Suprapubic skin (tissue), 4 donors: ENCODE results near the gene PCDH1. TPM values are rescaled to one million over a fixed set of nuclear protein-coding genes. Genes with fewer than 3 reads are reported as not detected.
A peak's percentile ranks its signal among the peaks of the same experiment; 100 is the strongest.

Experiments
- DNase-seq, 2 donors: peaks; one replicate each; pipeline ENCODE4 v3.0.0-alpha.2; 2019; ENCODE audit warnings: low spot score in 2 of 2
- H3K27ac ChIP-seq: fragments of 200-600 bp; sonication (generic); one replicate; pipeline ENCODE4 v1.5.1; 2019
- H3K27me3 ChIP-seq: fragments of 200-600 bp; sonication (generic); one replicate; pipeline ENCODE4 v1.5.1; 2019
- H3K36me3 ChIP-seq: fragments of 200-600 bp; sonication (generic); one replicate; pipeline ENCODE4 v1.5.1; 2019
- H3K4me1 ChIP-seq: fragments of 200-600 bp; sonication (generic); one replicate; pipeline ENCODE4 v1.5.1; 2019
- H3K4me3 ChIP-seq: fragments of 200-600 bp; sonication (generic); one replicate; pipeline ENCODE4 v1.5.1; 2019; ENCODE audit warnings: mild to moderate bottlenecking
- H3K9me3 ChIP-seq: fragments of 200-600 bp; sonication (generic); one replicate; pipeline ENCODE4 v1.5.1; 2019
- EP300 ChIP-seq: sonication (generic); formaldehyde crosslinking; IDR thresholded peaks from one replicate; pipeline ENCODE4 v1.6.1; 2017; ENCODE audit warnings: antibody characterized with exemption
- POLR2A ChIP-seq, 2 donors: fragments of 450-650 bp; IDR thresholded peaks; one replicate each; pipeline ENCODE4 v1.6.1; 2017; ENCODE audit warnings: antibody characterized with exemption in 2 of 2, mild to moderate bottlenecking in 2 of 2, moderate library complexity in 2 of 2
- POLR2AphosphoS5 ChIP-seq, 3 donors: sonication (generic); formaldehyde crosslinking; IDR thresholded peaks; one replicate each; pipeline ENCODE4 v1.6.1; 2017; ENCODE audit warnings: antibody characterized with exemption in 3 of 3
- WGBS: methylation state at CpG from one replicate; pipeline ENCODE4 v1.1.5; 2018; 5-methylcytosine and 5-hydroxymethylcytosine counted together
- total RNA-seq, 4 donors: library from RNA; depleted of rRNA; stranded (reverse); fragments of >200 nt; gene quantifications; one replicate each; pipeline ENCODE4 v1.1.0, GENCODE V29; 2016
- TF ChIP-seq, protein P1 (sequence below), 2 donors: fragments of 200-600 bp in 1 of 2; fragments of 450-650 bp in 1 of 2; sonication (generic) in 1 of 2; IDR thresholded peaks; one replicate each; pipeline ENCODE4 v1.5.1; 2016 to 2019; ENCODE audit warnings: antibody characterized with exemption in 2 of 2, mild to moderate bottlenecking in 1 of 2, moderate library complexity in 1 of 2

The PCDH1 gene
- total RNA-seq, 4 donors from 2014 or later, result 76.2 to 122 (median 89.5) TPM

DNA sequence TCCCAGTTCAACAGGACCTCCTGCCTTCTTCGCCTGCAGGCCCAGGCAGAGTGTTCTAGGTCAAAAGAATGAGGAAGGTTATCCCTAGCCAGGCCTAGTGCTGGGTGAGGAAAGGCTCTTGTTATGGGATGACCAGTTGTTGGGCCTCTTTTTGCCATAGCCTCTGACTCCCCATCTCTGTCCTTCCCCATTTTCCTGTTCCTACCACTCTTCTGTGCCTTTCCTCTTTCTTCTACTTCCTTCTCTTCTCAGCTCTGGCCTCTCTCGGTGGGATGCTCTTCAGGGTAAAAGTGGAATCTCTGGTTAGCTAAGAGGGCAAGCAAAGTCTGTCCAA is 1.2 kb upstream of the PCDH1 start:
- Histone ChIP-seq H3K27me3 (peaks cover 78% of the 10 kb centered on the region), H3K4me3 (no peak overlapping the region), H3K27ac (no peak overlapping the region)

DNA sequence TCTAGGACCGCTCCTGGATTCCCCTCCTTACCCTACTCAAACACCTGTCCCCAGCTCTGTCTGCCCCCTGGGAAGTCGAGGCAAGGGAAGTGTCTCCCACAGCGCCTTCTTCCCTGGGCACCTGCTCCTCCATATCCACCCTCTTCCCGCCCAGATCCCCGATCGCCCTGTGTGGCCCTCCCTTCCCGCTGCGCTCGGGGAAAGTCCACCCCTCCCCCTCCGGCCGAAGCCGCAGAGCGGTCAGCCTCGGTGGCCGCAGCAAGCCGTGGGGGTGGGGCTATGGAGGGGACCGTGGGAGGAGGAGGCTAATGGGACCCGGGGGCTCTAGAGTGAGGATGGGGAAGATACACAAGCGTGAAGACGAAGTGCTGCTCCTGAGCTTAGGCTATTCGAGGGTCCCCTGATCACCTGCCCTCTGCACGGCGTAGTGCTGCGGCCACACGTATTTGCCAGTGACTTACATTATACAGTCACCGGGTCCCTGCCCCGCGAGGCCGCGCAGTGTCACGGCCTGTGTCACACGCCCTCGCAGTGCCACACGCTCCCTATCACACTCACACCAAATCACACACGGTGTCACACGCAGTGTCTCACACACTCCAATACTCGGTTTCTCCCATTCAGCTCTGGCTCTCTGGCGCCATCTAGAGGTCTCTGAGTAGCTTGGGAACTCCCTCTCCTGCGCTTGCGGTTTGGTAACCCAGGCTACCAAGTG is 658 bp upstream of the PCDH1 start:
- Histone ChIP-seq H3K27me3 (peaks cover 78% of the 10 kb centered on the region), H3K4me3 (peak overlapping the region; percentile 80), H3K36me3 (no peaks in the 10 kb centered on the region), H3K9me3 (no peaks in the 10 kb centered on the region), H3K27ac (peak overlapping the region; percentile 81), H3K4me1 (peaks cover 57% of the 10 kb centered on the region)
- WGBS, result 0% methylated on average over 30 of the region's 40 CpGs
- TF ChIP-seq, protein P1, sequence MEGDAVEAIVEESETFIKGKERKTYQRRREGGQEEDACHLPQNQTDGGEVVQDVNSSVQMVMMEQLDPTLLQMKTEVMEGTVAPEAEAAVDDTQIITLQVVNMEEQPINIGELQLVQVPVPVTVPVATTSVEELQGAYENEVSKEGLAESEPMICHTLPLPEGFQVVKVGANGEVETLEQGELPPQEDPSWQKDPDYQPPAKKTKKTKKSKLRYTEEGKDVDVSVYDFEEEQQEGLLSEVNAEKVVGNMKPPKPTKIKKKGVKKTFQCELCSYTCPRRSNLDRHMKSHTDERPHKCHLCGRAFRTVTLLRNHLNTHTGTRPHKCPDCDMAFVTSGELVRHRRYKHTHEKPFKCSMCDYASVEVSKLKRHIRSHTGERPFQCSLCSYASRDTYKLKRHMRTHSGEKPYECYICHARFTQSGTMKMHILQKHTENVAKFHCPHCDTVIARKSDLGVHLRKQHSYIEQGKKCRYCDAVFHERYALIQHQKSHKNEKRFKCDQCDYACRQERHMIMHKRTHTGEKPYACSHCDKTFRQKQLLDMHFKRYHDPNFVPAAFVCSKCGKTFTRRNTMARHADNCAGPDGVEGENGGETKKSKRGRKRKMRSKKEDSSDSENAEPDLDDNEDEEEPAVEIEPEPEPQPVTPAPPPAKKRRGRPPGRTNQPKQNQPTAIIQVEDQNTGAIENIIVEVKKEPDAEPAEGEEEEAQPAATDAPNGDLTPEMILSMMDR (IDR thresholded peaks at IDR 0.05), result peak; percentile 90 to 94
- TF ChIP-seq EP300 (no peak), POLR2AphosphoS5 (IDR thresholded peaks at IDR 0.05) (peak in 1 of 3 donors; percentile 46), POLR2A (IDR thresholded peaks at IDR 0.05) (no peak)
- peak; percentile 92 to 94 for DNase-seq

More for the DNA sequence above, 1.2 kb upstream of the PCDH1 start:
- DNase-seq, result no peak
- Histone ChIP-seq H3K36me3 (no peaks in the 10 kb centered on the region), H3K4me1 (peaks cover 57% of the 10 kb centered on the region), H3K9me3 (no peaks in the 10 kb centered on the region)
- TF ChIP-seq POLR2A (IDR thresholded peaks at IDR 0.05) (no peak), POLR2AphosphoS5 (IDR thresholded peaks at IDR 0.05) (no peak), EP300 (no peak)
- TF ChIP-seq, protein P1 (IDR thresholded peaks at IDR 0.05), result no peak
- WGBS, result 0% methylated on average over 2 of the region's 2 CpGs

- 3% methylated on average over 24 of the region's 55 CpGs for WGBS
- Histone ChIP-seq H3K9me3 (no peaks in the 10 kb centered on the region), H3K4me1 (peaks cover 57% of the 10 kb centered on the region), H3K4me3 (peak overlapping the region; percentile 80), H3K36me3 (no peaks in the 10 kb centered on the region), H3K27me3 (peaks cover 65% of the 10 kb centered on the region), H3K27ac (peak overlapping the region; percentile 81)
- TF ChIP-seq EP300 (no peak), POLR2A (IDR thresholded peaks at IDR 0.05) (no peak), POLR2AphosphoS5 (IDR thresholded peaks at IDR 0.05) (no peak)
- no peak for DNase-seq
Observed at GRCh38 chr5:141877356-141878185, 639 bp downstream of the PCDH1 start.

GRCh38 chr5:141876628-141877355 is 1.4 kb downstream of the PCDH1 start:
- no peak for DNase-seq
- WGBS, result 0% methylated on average over 12 of the region's 42 CpGs
- TF ChIP-seq POLR2AphosphoS5 (IDR thresholded peaks at IDR 0.05), result no peak
- TF ChIP-seq POLR2A (IDR thresholded peaks at IDR 0.05), result no peak
- TF ChIP-seq, protein P1 (IDR thresholded peaks at IDR 0.05), result no peak
- TF ChIP-seq EP300, result no peak
- peak overlapping the region; percentile 81 for H3K27ac ChIP-seq
- H3K4me3 ChIP-seq, result peak overlapping the region; percentile 80
- peaks cover 62% of the 10 kb centered on the region for H3K4me1 ChIP-seq
- no peaks in the 10 kb centered on the region for H3K36me3 ChIP-seq
- H3K27me3 ChIP-seq, result peaks cover 57% of the 10 kb centered on the region
- H3K9me3 ChIP-seq, result no peaks in the 10 kb centered on the region

DNA sequence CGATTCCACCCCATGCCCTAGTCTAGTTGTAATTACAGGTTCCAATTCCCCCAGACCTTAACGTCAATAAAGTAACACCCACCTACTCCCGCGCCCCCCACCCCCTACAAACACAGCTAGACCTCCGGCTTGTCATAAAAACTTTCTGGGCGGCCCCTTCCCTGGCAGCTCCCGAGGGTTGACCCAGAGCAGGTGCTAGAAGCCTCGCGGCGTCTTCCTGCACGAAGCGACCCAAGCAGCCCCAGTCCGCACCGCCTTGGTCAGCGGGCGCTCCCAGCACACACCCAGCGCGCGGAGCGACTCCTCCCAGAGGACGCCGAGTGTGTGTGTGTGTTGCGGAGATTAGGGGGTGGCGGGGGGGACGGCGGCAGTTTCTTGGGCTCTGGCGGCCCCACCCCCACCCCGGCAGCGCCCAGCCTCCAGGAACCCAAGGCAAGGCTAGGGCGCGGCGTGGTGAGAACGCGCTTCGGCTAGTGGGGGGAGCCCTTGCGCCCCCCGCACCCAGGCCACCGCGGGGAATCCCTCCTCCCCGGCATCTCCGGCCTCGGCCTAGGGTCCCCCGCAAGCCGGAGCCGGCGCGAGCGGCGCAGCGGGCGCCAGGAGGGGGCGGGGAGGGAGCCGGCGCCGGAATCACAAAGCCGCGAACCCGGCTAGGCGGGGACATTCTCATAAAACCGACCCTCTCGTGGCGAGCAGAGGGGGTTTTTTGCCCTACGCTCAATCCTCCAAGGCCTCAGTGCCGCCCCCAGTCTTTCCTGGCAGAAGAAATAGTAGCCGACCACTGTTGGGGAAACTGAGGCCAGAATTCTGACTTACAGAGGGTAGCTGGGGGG is 2.2 kb downstream of the PCDH1 start:
- peaks cover 66% of the 10 kb centered on the region for H3K4me1 ChIP-seq
- no peaks in the 10 kb centered on the region for H3K9me3 ChIP-seq
- WGBS, result 2% methylated on average over 19 of the region's 65 CpGs

More for the DNA sequence above, 2.2 kb downstream of the PCDH1 start:
- Histone ChIP-seq H3K27me3 (peaks cover 49% of the 10 kb centered on the region), H3K36me3 (no peaks in the 10 kb centered on the region), H3K27ac (peak overlapping the region; percentile 81), H3K4me3 (peak overlapping the region; percentile 80)
- peak in 1 of 2 donors; percentile 72 for DNase-seq
- TF ChIP-seq, protein P1 (IDR thresholded peaks at IDR 0.05), result no peak
- TF ChIP-seq EP300 (no peak), POLR2A (IDR thresholded peaks at IDR 0.05) (no peak), POLR2AphosphoS5 (IDR thresholded peaks at IDR 0.05) (no peak)
